HEK293 (cell line): ENCODE measurements around the gene BEND4.

Experiments used
- BCL11A ChIP-seq: fragments of 450-650 bp; formaldehyde crosslinking; IDR thresholded peaks from 2 replicates; pipeline ENCODE4 v1.5.1; 2016; ENCODE audit warnings: low read depth, missing biosample characterization, missing genetic modification characterization
- EGR2 ChIP-seq: fragments of 450-650 bp; formaldehyde crosslinking; IDR thresholded peaks from 2 replicates; pipeline ENCODE4 v1.5.1; 2016; ENCODE audit warnings: low read depth, missing biosample characterization, missing genetic modification characterization
- FEZF1 ChIP-seq: fragments of 450-650 bp; formaldehyde crosslinking; IDR thresholded peaks from 2 replicates; pipeline ENCODE4 v1.5.1; 2016; ENCODE audit warnings: missing biosample characterization, missing genetic modification characterization
- GLI2 ChIP-seq: fragments of 450-650 bp; formaldehyde crosslinking; IDR thresholded peaks from 2 replicates; pipeline ENCODE4; 2017; ENCODE audit warnings: missing biosample characterization, missing genetic modification characterization, low read depth, borderline replicate concordance
- GLIS2 ChIP-seq: fragments of 450-650 bp; formaldehyde crosslinking; IDR thresholded peaks from 2 replicates; pipeline ENCODE4 v1.5.1; 2016; ENCODE audit warnings: missing biosample characterization, missing genetic modification characterization
- KLF1 ChIP-seq: fragments of 450-650 bp; formaldehyde crosslinking; IDR thresholded peaks from 2 replicates; pipeline ENCODE4 v1.5.1; 2016; ENCODE audit warnings: missing biosample characterization, missing genetic modification characterization
- KLF9 ChIP-seq: fragments of 450-650 bp; formaldehyde crosslinking; IDR thresholded peaks from 2 replicates; pipeline ENCODE4 v1.5.1; 2016; ENCODE audit warnings: missing biosample characterization, missing genetic modification characterization, low read depth
- MEIS1 ChIP-seq: sonication (generic); formaldehyde crosslinking; IDR thresholded peaks from 2 replicates; pipeline ENCODE4 v1.8.1; 2022; ENCODE audit warnings: missing genetic modification reagents, mild to moderate bottlenecking, borderline replicate concordance
- MYNN ChIP-seq: fragments of 450-650 bp; formaldehyde crosslinking; IDR thresholded peaks from 2 replicates; pipeline ENCODE4 v1.5.1; 2016; ENCODE audit warnings: missing biosample characterization, missing genetic modification characterization, borderline replicate concordance
- SCRT2 ChIP-seq: fragments of 450-650 bp; formaldehyde crosslinking; IDR thresholded peaks from 2 replicates; pipeline ENCODE4 v1.5.1; 2016; ENCODE audit warnings: missing biosample characterization, missing genetic modification characterization
- SP7 ChIP-seq: fragments of 450-650 bp; formaldehyde crosslinking; IDR thresholded peaks from 2 replicates; pipeline ENCODE4 v1.5.1; 2016; ENCODE audit warnings: missing biosample characterization, missing genetic modification characterization
- ZEB2 ChIP-seq: fragments of 450-650 bp; formaldehyde crosslinking; IDR thresholded peaks from 2 replicates; pipeline ENCODE4 v1.5.1; 2016; ENCODE audit warnings: missing biosample characterization, missing genetic modification characterization
- ZNF132 ChIP-seq: fragments of 450-650 bp; formaldehyde crosslinking; IDR thresholded peaks from 2 replicates; pipeline ENCODE4 v1.5.1; 2017; ENCODE audit warnings: missing biosample characterization, missing genetic modification characterization, borderline replicate concordance
- ZNF140 ChIP-seq: fragments of 450-650 bp; formaldehyde crosslinking; IDR thresholded peaks from 2 replicates; pipeline ENCODE4 v1.5.1; 2016; ENCODE audit warnings: missing biosample characterization, missing genetic modification characterization
- ZNF155 ChIP-seq: fragments of 450-650 bp; formaldehyde crosslinking; IDR thresholded peaks from 2 replicates; pipeline ENCODE4 v1.5.1; 2016; ENCODE audit warnings: missing biosample characterization, missing genetic modification characterization
- ZNF2 ChIP-seq: fragments of 450-650 bp; formaldehyde crosslinking; IDR thresholded peaks from 2 replicates; pipeline ENCODE4 v1.5.1; 2016; ENCODE audit warnings: missing biosample characterization, missing genetic modification characterization
- ZNF211 ChIP-seq: fragments of 450-650 bp; formaldehyde crosslinking; IDR thresholded peaks from 2 replicates; pipeline ENCODE4 v1.5.1; 2016; ENCODE audit warnings: low read depth, missing biosample characterization, missing genetic modification characterization
- ZNF354C ChIP-seq: fragments of 450-650 bp; formaldehyde crosslinking; IDR thresholded peaks from 2 replicates; pipeline ENCODE4 v1.5.1; 2016; ENCODE audit warnings: missing biosample characterization, missing genetic modification characterization, low read depth, borderline replicate concordance
- ZNF521 ChIP-seq: fragments of 450-650 bp; formaldehyde crosslinking; IDR thresholded peaks from 2 replicates; pipeline ENCODE4 v1.5.1; 2017; ENCODE audit warnings: missing biosample characterization, mild to moderate bottlenecking, missing genetic modification characterization
- ZNF529 ChIP-seq: fragments of 450-650 bp; formaldehyde crosslinking; IDR thresholded peaks from 2 replicates; pipeline ENCODE4 v1.5.1; 2017; ENCODE audit warnings: missing genetic modification characterization, missing biosample characterization; ENCODE audit not compliant: insufficient replicate concordance
- ZNF560 ChIP-seq: fragments of 450-650 bp; formaldehyde crosslinking; IDR thresholded peaks from 2 replicates; pipeline ENCODE4 v1.5.1; 2017; ENCODE audit warnings: missing biosample characterization, missing genetic modification characterization, borderline replicate concordance
- ZNF701 ChIP-seq: fragments of 450-650 bp; formaldehyde crosslinking; IDR thresholded peaks from 2 replicates; pipeline ENCODE4 v1.5.1; 2016; ENCODE audit warnings: missing biosample characterization, missing genetic modification characterization
- ZNF76 ChIP-seq: fragments of 450-650 bp; formaldehyde crosslinking; IDR thresholded peaks from 2 replicates; pipeline ENCODE4; 2016; ENCODE audit warnings: low read depth, missing biosample characterization, missing genetic modification characterization, borderline replicate concordance
- ZNF776 ChIP-seq: fragments of 450-650 bp; formaldehyde crosslinking; IDR thresholded peaks from 2 replicates; pipeline ENCODE4 v1.5.0; 2017; ENCODE audit warnings: missing biosample characterization, missing genetic modification characterization, borderline replicate concordance
- ZNF777 ChIP-seq: fragments of 450-650 bp; formaldehyde crosslinking; IDR thresholded peaks from 2 replicates; pipeline ENCODE4 v1.5.1; 2017; ENCODE audit warnings: missing biosample characterization, missing genetic modification characterization, borderline replicate concordance
- TF ChIP-seq, protein P1 (sequence below): fragments of 450-650 bp; formaldehyde crosslinking; IDR thresholded peaks from 2 replicates; pipeline ENCODE4 v1.5.1; 2016; ENCODE audit warnings: missing biosample characterization, missing genetic modification characterization
- TF ChIP-seq, protein P2 (sequence below): fragments of 450-650 bp; formaldehyde crosslinking; IDR thresholded peaks from 2 replicates; pipeline ENCODE4 v1.5.1; 2016; ENCODE audit warnings: missing biosample characterization, missing genetic modification characterization
- TF ChIP-seq, protein P3 (sequence below): fragments of 450-650 bp; formaldehyde crosslinking; IDR thresholded peaks from 2 replicates; pipeline ENCODE4 v1.5.1; 2016; ENCODE audit warnings: missing biosample characterization, missing genetic modification characterization
- TF ChIP-seq, protein P4 (sequence below): fragments of 450-650 bp; formaldehyde crosslinking; optimal IDR thresholded peaks from 2 replicates; pipeline ENCODE3; 2016; ENCODE audit warnings: missing biosample characterization, mild to moderate bottlenecking, missing genetic modification characterization
- TF ChIP-seq, protein P5 (sequence below): fragments of 450-650 bp; formaldehyde crosslinking; IDR thresholded peaks from 2 replicates; pipeline ENCODE4 v1.5.1; 2016; ENCODE audit warnings: missing biosample characterization, missing genetic modification characterization

Gene BEND4

DNA sequence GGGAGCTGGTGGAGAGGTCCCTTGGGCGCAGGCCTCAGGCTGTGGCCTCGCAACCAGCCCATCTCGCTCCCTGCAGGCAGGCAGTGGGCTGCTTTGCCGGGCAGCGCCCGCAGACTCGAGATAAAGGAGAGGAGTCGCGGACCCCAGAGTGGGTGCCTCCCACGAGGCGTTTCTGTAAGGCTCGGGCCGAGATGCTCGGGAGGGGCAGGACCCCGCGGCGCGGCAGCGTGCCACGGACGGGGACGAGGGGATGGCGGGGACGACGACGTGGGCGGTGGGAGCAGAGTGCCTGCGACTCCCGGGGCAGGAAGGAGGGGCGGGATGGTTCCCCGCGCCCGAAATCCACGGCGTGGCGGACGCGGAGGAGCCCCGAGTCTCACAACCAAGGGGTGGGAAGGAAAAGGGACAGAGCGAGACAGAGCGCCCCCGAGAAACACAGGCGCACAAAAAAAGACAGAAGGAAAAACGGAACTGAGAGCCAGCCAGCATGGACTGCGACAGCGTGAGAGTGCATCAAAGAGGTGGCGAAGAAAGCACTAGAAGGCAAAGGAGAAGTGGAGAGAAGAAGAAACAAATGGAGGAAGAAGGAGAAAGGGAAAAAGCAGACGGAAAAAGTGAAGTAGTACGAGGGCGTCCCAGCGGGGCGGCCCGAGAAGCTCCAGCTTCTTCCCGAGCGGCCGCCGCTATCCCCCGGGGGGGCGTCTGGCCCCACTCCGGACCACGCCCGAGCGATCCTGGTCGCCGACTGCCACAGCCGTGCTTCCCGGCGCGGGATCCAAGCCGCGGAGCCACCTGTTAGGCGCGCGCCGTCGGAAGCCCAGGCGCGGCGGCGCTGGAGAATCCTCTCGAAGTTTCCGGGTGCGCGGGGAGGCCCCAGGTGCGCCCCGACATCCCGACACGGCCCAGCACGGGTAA, 1.5 kb downstream of the BEND4 start (continued):
- TF ChIP-seq GLI2 (tag by site-specific recombination) (no peak), ZNF155 (no peak), ZNF776 (tag by site-specific recombination) (no peak), ZNF2 (tag by site-specific recombination) (no peak), SCRT2 (peak; percentile 97), KLF9 (tag by site-specific recombination) (0 out of 2 replicates have a peak, but pooled peaks have one; percentile 18), KLF1 (tag by site-specific recombination) (0 out of 2 replicates have a peak, but pooled peaks have one; percentile 3), EGR2 (tag by site-specific recombination) (0 out of 2 replicates have a peak, but pooled peaks have one; percentile 29), ZEB2 (tag by site-specific recombination) (0 out of 2 replicates have a peak, but pooled peaks have one; percentile 50), ZNF529 (tag by site-specific recombination) (no peak), ZNF354C (tag by site-specific recombination) (no peak), ZNF132 (tag by site-specific recombination) (no peak), ZNF560 (tag by site-specific recombination) (no peak), ZNF140 (no peak), FEZF1 (tag by site-specific recombination) (no peak), ZNF777 (tag by site-specific recombination) (peak; percentile 75; the same call in 1 of the 2 replicates), MYNN (tag by site-specific recombination) (no peak), MEIS1 (CRISPR knock-in tag) (no peak), ZNF521 (tag by site-specific recombination) (no peak), ZNF211 (no peak), BCL11A (tag by site-specific recombination) (no peak), ZNF76 (tag by site-specific recombination) (peak; percentile 12; the same call in 1 of the 2 replicates), GLIS2 (peak; percentile 29), SP7 (tag by site-specific recombination) (0 out of 2 replicates have a peak, but pooled peaks have one; percentile 8), ZNF701 (no peak)
- TF ChIP-seq, protein P1, sequence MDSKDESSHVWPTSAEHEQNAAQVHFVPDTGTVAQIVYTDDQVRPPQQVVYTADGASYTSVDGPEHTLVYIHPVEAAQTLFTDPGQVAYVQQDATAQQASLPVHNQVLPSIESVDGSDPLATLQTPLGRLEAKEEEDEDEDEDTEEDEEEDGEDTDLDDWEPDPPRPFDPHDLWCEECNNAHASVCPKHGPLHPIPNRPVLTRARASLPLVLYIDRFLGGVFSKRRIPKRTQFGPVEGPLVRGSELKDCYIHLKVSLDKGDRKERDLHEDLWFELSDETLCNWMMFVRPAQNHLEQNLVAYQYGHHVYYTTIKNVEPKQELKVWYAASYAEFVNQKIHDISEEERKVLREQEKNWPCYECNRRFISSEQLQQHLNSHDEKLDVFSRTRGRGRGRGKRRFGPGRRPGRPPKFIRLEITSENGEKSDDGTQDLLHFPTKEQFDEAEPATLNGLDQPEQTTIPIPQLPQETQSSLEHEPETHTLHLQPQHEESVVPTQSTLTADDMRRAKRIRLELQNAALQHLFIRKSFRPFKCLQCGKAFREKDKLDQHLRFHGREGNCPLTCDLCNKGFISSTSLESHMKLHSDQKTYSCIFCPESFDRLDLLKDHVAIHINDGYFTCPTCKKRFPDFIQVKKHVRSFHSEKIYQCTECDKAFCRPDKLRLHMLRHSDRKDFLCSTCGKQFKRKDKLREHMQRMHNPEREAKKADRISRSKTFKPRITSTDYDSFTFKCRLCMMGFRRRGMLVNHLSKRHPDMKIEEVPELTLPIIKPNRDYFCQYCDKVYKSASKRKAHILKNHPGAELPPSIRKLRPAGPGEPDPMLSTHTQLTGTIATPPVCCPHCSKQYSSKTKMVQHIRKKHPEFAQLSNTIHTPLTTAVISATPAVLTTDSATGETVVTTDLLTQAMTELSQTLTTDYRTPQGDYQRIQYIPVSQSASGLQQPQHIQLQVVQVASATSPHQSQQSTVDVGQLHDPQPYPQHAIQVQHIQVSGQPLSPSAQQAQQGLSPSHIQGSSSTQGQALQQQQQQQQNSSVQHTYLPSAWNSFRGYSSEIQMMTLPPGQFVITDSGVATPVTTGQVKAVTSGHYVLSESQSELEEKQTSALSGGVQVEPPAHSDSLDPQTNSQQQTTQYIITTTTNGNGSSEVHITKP (tag by site-specific recombination) = no peak
- TF ChIP-seq, protein P2, sequence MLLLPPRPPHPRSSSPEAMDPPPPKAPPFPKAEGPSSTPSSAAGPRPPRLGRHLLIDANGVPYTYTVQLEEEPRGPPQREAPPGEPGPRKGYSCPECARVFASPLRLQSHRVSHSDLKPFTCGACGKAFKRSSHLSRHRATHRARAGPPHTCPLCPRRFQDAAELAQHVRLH (tag by site-specific recombination) = no peak
- TF ChIP-seq, protein P3, sequence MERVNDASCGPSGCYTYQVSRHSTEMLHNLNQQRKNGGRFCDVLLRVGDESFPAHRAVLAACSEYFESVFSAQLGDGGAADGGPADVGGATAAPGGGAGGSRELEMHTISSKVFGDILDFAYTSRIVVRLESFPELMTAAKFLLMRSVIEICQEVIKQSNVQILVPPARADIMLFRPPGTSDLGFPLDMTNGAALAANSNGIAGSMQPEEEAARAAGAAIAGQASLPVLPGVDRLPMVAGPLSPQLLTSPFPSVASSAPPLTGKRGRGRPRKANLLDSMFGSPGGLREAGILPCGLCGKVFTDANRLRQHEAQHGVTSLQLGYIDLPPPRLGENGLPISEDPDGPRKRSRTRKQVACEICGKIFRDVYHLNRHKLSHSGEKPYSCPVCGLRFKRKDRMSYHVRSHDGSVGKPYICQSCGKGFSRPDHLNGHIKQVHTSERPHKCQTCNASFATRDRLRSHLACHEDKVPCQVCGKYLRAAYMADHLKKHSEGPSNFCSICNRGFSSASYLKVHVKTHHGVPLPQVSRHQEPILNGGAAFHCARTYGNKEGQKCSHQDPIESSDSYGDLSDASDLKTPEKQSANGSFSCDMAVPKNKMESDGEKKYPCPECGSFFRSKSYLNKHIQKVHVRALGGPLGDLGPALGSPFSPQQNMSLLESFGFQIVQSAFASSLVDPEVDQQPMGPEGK (tag by site-specific recombination) = no peak
- TF ChIP-seq, protein P4, sequence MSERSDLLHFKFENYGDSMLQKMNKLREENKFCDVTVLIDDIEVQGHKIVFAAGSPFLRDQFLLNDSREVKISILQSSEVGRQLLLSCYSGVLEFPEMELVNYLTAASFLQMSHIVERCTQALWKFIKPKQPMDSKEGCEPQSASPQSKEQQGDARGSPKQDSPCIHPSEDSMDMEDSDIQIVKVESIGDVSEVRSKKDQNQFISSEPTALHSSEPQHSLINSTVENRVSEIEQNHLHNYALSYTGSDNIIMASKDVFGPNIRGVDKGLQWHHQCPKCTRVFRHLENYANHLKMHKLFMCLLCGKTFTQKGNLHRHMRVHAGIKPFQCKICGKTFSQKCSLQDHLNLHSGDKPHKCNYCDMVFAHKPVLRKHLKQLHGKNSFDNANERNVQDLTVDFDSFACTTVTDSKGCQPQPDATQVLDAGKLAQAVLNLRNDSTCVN (tag by site-specific recombination) = peak; percentile 63
- TF ChIP-seq, protein P5, sequence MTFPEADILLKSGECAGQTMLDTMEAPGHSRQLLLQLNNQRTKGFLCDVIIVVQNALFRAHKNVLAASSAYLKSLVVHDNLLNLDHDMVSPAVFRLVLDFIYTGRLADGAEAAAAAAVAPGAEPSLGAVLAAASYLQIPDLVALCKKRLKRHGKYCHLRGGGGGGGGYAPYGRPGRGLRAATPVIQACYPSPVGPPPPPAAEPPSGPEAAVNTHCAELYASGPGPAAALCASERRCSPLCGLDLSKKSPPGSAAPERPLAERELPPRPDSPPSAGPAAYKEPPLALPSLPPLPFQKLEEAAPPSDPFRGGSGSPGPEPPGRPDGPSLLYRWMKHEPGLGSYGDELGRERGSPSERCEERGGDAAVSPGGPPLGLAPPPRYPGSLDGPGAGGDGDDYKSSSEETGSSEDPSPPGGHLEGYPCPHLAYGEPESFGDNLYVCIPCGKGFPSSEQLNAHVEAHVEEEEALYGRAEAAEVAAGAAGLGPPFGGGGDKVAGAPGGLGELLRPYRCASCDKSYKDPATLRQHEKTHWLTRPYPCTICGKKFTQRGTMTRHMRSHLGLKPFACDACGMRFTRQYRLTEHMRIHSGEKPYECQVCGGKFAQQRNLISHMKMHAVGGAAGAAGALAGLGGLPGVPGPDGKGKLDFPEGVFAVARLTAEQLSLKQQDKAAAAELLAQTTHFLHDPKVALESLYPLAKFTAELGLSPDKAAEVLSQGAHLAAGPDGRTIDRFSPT (tag by site-specific recombination) = 0 out of 2 replicates have a peak, but pooled peaks have one; percentile 24
